ENCODE measurements around the gene LRPPRC. TPM values are rescaled to one million over a fixed set of nuclear protein-coding genes. Genes with fewer than 3 reads are reported as not detected.

LRPPRC gene
- total and polyA plus RNA-seq, 2 donors (not counting 3 experiments of a cell fraction or from before 2014, with no cell fraction given) = 22.6 to 94.0 TPM

GRCh38 chr2:43837033-43837432 lies 158.8 kb downstream of the LRPPRC start:
- Histone ChIP-seq H4K20me1 (replicated peaks; ENCODE audit: control insufficient read depth, extremely low read depth, insufficient read depth, low read length) (no peaks in the 10 kb centered on the region), H3K27ac (ENCODE audit: insufficient read depth, low read depth, low read length) (no peak overlapping the region)
- no peak for FAIRE-seq

More at GRCh38 chr2:43837033-43837432, 158.8 kb downstream of the LRPPRC start:
- CTCF ChIA-PET = interaction anchor here (0.9 kb wide), 1 partner anchor 11 kb away, joined by 3 read pairs; no protein-coding TSS in a partner anchor
- Histone ChIP-seq H3K4me2 (ENCODE audit: insufficient read depth, low read length) (no peak overlapping the region), H3K79me2 (ENCODE audit: control insufficient read depth, insufficient read depth, low read length) (no peaks in the 10 kb centered on the region), H3K9me1 (replicated peaks; ENCODE audit: control insufficient read depth, extremely low read depth, insufficient read depth, low read length) (no peaks in the 10 kb centered on the region), H3K4me3 (replicated peaks in 1 of 3; ENCODE audit: insufficient read depth in 1 of 3, low read depth in 1 of 3, low read length in 3 of 3) (no peak overlapping the region), H3K9me3 (replicated peaks; ENCODE audit: control insufficient read depth, insufficient read depth, low read length) (no peaks in the 10 kb centered on the region), H3K36me3 (ENCODE audit: control insufficient read depth in 2 of 2, extremely low read depth in 1 of 2, insufficient read depth in 2 of 2, low read length in 2 of 2) (no peaks in the 10 kb centered on the region), H3K27me3 (ENCODE audit: control insufficient read depth in 2 of 2, insufficient read depth in 2 of 2, low read length in 2 of 2) (peaks cover 0 to 3% of the 10 kb centered on the region in 2 experiments), H3K9ac (replicated peaks; ENCODE audit: extremely low read depth, insufficient read depth, low read length) (no peak overlapping the region), H3K4me1 (ENCODE audit: control insufficient read depth, extremely low read depth, insufficient read depth, low read length) (no peaks in the 10 kb centered on the region), H2AFZ (ENCODE audit: low read depth, low read length) (no peak overlapping the region)
- BruUV-seq (replicated peaks) = no TSS peak
- intact Hi-C loops (cut with micrococcal nuclease) = no loop called here
- DNase-seq (ENCODE audit: low read depth, low spot score) = no peak
- dilution Hi-C loops (cut with MboI; ENCODE audit: extremely low pct_ligation_motif_present, low sequenced_read_pairs) = no loop called here
- POLR2A ChIA-PET = no interaction called here
- no peak for TF ChIP-seq FOS (IDR thresholded peaks at IDR 0.05; ENCODE audit: borderline replicate concordance, insufficient read depth, low read length)
- TF ChIP-seq POLR2AphosphoS5 (IDR thresholded peaks at IDR 0.05; ENCODE audit: insufficient read depth, low read depth, low read length) = no peak
- TF ChIP-seq CTCF (IDR thresholded peaks at IDR 0.05; ENCODE audit: extremely low read depth in 1 of 2, insufficient read depth in 1 of 2, low read depth in 1 of 2, low read length in 2 of 2) = no peak
- no peak for TF ChIP-seq POLR2A (IDR thresholded peaks at IDR 0.05; ENCODE audit: low read depth, low read length)
- TF ChIP-seq MAX (IDR thresholded peaks at IDR 0.05; ENCODE audit: insufficient read depth, insufficient read length) = no peak
- TF ChIP-seq EZH2 (IDR thresholded peaks at IDR 0.05; ENCODE audit: borderline replicate concordance, low read depth, low read length, severe bottlenecking) = no peak
- TF ChIP-seq GATA2 (IDR thresholded peaks at IDR 0.05; ENCODE audit: insufficient read depth, insufficient read length, low read depth, low read length) = no peak
- no peak for TF ChIP-seq MYC (IDR thresholded peaks at IDR 0.05; ENCODE audit: low read depth, low read length)
- TF ChIP-seq JUN (IDR thresholded peaks at IDR 0.05; ENCODE audit: borderline replicate concordance, insufficient read depth, insufficient read length, low read depth) = no peak

Small RNA genes within 50 kb of the gene (small RNA-seq; reads per million reads assigned to genes)
- gene RN7SL455P (ENCODE audit: insufficient read depth, insufficient read length, low read depth, low replicate concordance) = not detected
- not detected for gene RNU6-1048P (ENCODE audit: insufficient read depth, insufficient read length, low read depth, low replicate concordance)

Other genes starting within 250 kb of the LRPPRC start
- gene DYNC2LI1, start 221.9 kb downstream of the LRPPRC start, total RNA-seq = 8.7 and 8.9 TPM in 2 replicates
- gene DYNC2LI1, start 221.9 kb downstream of the LRPPRC start, polyA plus RNA-seq = 2.9 and 4.2 TPM in 2 replicates
- gene ABCG5, start 157.2 kb downstream of the LRPPRC start, total RNA-seq = not detected in 2 replicates
- not detected in 2 replicates for gene ABCG5, start 157.2 kb downstream of the LRPPRC start, polyA plus RNA-seq
- not detected in 2 replicates for gene ABCG8, start 157.0 kb downstream of the LRPPRC start, total RNA-seq
- gene ABCG8, start 157.0 kb downstream of the LRPPRC start, polyA plus RNA-seq = not detected in 2 replicates
- gene PPM1B, start 172.9 kb upstream of the LRPPRC start, total RNA-seq = 24.1 and 26.0 TPM in 2 replicates
- 6.7 and 8.0 TPM in 2 replicates for gene PPM1B, start 172.9 kb upstream of the LRPPRC start, polyA plus RNA-seq